Renal cortical epithelial cell (primary cell): ENCODE results near the gene FOCAD. TPM values are rescaled to one million over a fixed set of nuclear protein-coding genes. Genes with fewer than 3 reads are reported as not detected.
"Not testable (repeated sequence)": the region's sequence is repeated elsewhere in the genome, so short reads cannot be mapped to it uniquely, and the experiment has no call there.

Experiments used
- DNase-seq: peaks from one replicate; pipeline ENCODE4 v3.0.0-alpha.2; 2011; ENCODE audit warnings: low read depth
- total RNA-seq: library from RNA; depleted of rRNA; stranded (reverse); fragments of >200 nt; gene quantifications from 2 replicates; pipeline ENCODE4 v1.2.3, GENCODE V29; 2014

The FOCAD gene
- total RNA-seq: 53.5 and 118 TPM in 2 replicates

GRCh38 chr9:20684035-20684874 lies at the start of gene FOCAD:
TSS of gene FOCAD (plus strand) at chr9:20684259. CDS start at chr9:20715354, 31,095 bp downstream.
- DNase-seq: peak; percentile 82

- DNase-seq: no peak
Observed at GRCh38 chr9:20634895-20635294, 49.2 kb upstream of the FOCAD start.

GRCh38 chr9:20636888-20637440 lies 47.1 kb upstream of the FOCAD start:
- DNase-seq: peak; percentile 56

- DNase-seq: peak; percentile 92
Observed at GRCh38 chr9:20640331-20641187, 43.5 kb upstream of the FOCAD start.

- DNase-seq: no peak
Observed at GRCh38 chr9:20642045-20642444, 42.0 kb upstream of the FOCAD start.

GRCh38 chr9:20643660-20644059 lies 40.4 kb upstream of the FOCAD start:
- no peak for DNase-seq

GRCh38 chr9:20646656-20647055 lies 37.4 kb upstream of the FOCAD start:
- no peak for DNase-seq

DNA sequence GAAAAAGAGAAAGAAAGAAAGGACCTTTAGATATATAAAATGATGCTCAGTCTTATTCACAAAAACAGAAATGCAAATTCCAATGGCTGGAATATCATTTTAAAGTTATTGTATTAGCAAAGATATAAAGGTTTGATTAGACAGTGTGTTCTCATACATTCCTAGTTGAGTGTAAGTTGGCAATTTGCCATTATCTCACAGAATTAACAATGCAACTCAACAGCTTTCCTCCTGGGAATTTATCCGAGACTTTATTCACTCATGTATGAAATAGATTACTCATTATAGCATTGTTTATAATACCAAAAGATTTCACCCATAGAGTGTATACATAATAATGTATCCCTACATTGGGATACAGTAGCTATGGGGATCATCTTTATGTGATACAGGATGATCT lies 34.7 kb upstream of the FOCAD start:
- peak; percentile 42 for DNase-seq

DNA sequence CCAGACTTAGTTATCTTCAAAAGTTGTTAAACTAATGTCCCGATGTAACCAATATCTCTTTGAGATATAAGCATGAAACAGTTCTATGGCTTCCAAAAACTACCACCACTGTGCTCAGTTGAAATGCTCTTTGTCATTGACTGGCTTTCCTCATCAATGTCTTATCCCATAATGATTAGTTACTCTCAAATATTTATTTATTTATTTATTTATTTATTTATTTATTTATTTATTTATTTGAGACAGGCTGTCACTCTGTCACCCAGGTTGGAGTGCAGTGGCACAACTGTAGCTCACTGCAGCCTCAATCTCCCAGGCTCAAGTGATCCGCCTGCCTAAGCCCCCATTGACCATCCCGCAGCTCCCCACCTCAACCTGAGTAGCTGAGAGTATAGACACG lies 33.7 kb upstream of the FOCAD start:
- DNase-seq: no peak

DNA sequence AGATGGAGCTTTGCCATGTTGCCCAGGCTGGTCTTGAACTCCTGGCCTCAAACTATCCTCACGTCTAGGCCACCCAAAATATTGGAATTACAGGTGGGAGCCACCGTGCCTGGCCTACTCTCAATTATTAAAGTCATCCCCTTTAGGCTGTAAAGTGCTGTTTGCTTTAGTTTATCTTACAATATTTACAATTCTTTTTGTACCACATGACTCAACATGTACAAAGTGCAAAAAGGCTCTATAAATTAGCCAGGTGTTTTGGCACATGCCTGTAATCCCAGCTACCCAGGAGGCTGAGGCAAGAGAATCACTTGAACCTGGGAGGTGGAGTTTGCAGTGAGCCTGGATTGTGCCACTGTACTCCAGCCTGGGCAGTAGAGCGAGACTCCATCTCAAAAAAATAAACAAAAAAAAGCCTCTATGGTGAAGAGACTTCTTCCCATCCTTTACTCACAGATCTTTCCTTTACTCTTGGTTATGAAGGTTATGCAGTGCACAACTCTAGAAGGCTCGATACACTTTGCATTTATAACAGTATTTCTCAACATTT lies 33.2 kb upstream of the FOCAD start:
- DNase-seq: no peak

DNA sequence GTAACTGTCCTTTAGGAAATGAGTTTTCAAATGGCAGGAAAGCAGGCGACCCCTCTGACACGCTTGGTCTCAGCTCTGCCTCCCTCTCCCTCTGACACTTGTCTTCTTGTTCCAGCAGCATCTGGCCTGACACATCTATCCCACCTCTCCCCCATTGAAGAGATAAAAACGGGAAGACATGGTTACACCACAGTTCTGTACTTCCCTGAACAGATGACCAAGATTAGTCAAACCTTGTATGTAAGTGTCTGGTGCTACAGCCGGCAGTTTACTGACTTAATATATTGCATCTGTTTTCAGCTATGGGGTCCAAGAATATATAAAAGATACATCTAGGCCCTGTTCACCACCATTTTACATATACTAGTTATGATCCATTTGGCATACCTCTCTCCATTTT lies 32.1 kb upstream of the FOCAD start:
- no peak for DNase-seq

DNA sequence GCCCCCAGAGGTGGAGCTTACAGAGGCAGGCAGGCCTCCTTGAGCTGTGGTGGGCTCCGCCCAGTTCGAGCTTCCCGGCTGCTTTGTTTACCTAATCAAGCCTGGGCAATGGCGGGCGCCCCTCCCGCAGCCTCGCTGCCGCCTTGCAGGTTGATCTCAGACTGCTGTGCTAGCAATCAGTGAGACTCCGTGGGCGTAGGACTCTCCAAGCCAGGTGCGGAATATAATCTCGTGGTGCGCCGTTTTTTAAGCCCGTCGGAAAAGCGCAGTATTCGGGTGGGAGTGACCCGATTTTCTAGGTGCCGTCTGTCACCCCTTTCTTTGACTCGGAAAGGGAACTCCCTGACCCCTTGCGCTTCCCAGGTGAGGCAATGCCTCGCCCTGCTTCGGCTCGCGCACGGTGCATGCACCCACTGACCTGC lies 25.8 kb upstream of the FOCAD start:
- not testable (repeated sequence) for DNase-seq

DNA sequence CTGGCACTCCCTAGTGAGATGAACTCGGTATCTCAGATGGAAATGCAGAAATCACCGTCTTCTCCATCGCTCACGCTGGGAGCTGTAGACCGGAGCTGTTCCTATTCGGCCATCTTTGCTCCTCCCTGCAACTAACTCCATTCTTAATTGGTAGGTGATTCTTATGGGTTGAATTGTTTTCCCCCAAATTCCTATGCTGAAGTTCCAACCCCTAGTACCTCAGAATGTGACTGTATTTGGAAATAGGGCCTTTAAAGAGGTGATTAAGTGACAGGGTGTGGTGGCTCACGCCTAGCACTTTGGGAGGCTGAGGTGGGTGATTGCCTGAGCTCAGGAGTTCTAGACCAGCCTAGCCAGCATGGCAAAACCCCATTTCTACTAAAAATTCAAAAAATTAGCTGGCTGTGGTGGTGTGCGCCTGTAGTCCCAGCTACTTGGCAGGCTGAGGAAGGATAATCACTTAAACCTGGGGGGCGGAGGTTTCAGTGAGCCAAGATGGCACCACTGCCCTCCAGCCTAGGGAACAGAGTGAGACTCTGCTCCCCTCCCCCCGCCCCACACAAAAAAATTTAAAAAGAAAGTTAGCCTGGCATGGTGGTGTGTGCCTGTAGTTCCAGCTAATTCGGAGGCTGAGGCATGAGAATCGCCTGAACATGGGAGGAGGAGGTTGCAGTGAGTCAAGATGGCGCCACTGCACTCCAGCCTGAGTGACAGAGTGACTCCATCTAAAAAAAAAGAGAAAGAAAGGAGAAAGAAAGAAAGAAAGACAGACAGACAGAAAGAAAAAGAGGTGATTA lies 25.2 kb upstream of the FOCAD start:
- peak; percentile 23 for DNase-seq

- peak; percentile 13 for DNase-seq
Observed at GRCh38 chr9:20659474-20659967, 24.5 kb upstream of the FOCAD start.

DNA sequence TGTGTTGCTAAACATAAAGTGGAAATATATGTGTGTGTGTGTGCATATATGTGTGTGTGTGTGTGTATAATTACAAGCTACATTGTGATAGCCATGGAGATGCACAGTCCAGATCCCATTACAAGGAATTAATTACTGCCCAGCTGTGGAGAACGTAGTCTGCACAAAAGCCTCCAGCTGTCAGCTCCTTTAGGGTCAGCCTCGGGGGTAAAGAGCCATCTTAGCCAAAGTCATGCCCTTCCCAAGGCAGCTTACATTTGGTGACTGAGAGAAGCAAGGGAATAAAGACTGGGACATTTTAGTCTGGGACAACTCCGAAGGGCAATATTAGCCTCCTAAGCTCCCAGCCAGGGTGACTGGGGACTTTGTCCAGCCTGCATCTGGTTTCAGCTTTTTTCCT lies 21.9 kb upstream of the FOCAD start:
- no peak for DNase-seq

DNA sequence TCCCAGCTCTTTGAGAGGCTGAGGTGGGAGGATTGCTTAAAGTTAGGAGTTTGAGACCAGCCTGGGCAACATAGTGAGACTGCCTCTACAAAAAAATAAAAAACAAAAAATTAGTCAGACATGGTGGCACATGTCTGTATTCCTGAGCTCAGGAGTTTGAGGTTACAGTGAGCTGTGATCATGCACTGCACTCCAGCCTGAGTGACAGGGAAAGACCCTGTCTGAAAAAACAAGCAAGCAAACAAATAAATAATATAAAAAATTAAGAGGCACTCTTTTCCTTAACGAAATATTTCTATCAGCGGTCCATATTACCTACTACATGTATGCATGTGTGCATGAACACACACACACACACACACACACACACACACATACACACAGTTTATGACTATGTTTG lies 20.9 kb upstream of the FOCAD start:
- DNase-seq: no peak

DNA sequence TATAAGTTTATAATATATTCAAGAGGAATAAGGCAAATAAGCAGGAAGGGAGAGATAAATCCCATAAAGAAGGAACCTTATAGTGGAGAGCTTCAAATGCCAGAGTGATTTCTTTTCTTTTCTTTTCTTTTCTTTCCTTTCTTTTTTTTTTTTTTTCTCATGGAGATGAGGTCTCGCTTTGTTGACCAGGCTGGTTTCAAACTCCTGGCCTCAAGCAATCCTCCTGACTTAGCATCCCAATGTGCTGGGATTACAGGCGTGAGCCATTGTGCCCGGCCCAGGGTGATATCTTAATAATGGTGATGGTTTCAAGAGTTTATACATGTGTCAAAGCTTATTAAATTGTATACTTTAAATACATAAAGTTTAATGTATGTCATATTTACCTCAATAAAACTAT lies 19.6 kb upstream of the FOCAD start:
- no peak for DNase-seq

GRCh38 chr9:20670395-20670794 lies 13.7 kb upstream of the FOCAD start:
- DNase-seq: no peak

DNA sequence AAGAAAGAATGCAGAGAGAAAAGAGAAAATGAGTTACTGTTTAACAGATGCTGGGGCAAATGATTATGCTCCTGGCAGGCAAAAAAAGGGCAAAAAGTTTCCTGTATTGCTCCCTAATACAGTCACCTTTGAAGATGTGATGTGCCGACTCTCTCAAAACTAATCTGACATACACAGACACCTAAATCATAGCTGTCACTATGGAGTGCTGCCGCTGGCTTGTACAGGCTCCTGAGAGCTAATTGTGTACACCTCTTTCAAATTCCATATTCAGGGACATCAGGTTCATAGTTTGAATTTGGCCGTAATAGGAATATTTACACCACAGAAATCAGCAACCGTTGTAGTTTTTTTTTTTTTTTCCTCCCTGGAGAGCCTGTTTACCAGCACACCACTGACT lies 12.4 kb upstream of the FOCAD start:
- DNase-seq: no peak

DNA sequence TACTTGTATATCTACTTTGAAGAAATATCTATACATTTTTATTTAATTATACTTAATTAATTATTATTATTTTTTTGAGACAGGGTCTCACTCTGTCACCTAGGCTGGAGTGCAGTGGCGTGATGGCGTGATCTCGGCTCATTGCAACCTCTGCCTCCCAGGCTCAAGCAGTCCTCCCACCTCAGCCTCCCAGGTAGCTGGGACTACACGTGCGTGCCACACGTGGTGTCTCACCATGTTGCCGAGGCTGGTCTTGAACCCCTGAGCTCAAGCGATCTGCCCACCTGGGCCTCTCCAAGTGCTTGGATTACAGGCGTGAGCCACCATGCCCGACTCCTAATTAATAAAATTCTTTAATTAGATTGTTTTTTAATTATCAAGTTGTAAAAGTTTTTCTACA lies 10.5 kb upstream of the FOCAD start:
- DNase-seq: not testable (repeated sequence)

- no peak for DNase-seq
Observed at GRCh38 chr9:20681467-20681866, 2.6 kb upstream of the FOCAD start.
